Activated T-cell treated with anti-CD3 and anti-CD28 coated beads for 4 hours (primary cell): ENCODE results near the gene HACD2.

Experiments
- DNase-seq: peaks from one replicate; pipeline ENCODE4 v3.0.0-alpha.2; 2020

Gene HACD2

DNA sequence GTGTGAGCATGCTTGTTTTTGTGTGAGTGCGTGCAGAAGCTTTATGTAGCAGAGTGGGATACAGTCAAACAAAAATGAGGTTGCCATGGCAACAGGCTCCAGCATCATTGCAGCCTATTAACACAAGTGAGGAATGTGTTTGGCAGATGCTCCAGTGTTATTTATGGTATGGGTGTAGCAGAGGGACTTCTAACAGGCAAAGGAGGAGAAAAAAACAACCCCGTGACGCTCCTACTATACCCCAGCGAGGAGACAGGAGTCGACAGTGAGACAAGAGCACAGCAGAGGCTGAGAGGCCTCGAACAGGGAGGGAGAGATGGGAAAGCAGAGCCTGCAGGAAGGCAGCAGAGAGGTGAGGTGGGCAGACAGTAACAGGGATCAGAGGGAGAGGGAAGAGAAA is 140.8 kb downstream of the HACD2 start:
- DNase-seq: no peak

DNA sequence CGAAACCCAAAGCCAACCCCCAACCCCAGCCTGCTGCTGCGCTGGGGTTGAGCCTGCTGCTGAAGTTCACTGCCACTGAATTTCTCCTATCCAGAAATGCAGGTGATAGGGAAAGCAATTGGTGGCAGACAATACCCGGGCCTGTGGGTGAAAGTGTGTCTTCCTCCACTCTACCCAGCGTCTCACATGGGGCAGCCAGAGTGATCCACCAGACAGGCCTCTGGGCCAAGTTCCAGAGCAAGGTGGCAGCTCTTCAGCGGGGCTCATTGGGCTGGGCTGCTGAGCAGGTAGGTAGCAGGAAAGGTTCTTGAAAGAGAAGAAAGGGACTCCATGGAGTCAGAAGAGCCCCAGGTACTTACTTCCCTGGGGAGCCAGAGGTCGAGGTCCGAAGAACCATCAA is 141.9 kb downstream of the HACD2 start:
- no peak for DNase-seq

DNA sequence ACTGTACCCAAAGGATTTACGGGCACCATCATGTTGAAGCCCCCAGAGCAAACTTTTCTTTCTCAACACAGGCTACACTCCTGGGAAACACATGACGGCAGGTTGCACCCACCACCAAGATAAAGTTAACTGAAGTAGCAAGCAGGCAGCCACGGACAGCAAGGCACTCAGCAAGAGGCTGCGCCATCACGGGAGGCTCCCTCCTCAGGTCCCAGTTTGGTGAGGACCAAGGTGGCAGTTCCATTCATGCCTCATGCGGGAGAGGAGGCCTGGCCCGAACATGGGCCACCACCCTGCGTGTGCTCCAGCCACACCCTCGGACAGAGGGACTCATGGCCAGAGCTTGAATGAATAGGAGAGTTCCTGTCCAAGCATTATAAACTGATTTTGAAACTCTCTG is 142.7 kb downstream of the HACD2 start:
- DNase-seq: no peak
